Activated T-helper 17 cell treated with anti-CD3 and anti-CD28 coated beads, Interleukin-2, amount 50 U/mL, for 72 hours (primary cell): ENCODE results near the gene SIGLEC12. TPM values are rescaled to one million over a fixed set of nuclear protein-coding genes. Genes with fewer than 3 reads are reported as not detected.

Experiments
- ATAC-seq: fragments of 150-1000 bp; cut with Tn5 transposase; replicated peaks from 2 replicates; pipeline ENCODE4 v1.10.0; 2021; ENCODE audit warnings: mild to moderate bottlenecking, moderate library complexity
- H3K27ac Mint-ChIP-seq: one replicate; pipeline ENCODE4 v1.8.0; 2022; ENCODE audit warnings: mixed read lengths
- H3K27me3 Mint-ChIP-seq: one replicate; pipeline ENCODE4 v1.8.0; 2022; ENCODE audit warnings: mixed read lengths
- H3K36me3 Mint-ChIP-seq: one replicate; pipeline ENCODE4 v1.8.0; 2022; ENCODE audit warnings: low read depth, mild to moderate bottlenecking, mixed read lengths
- H3K4me1 Mint-ChIP-seq: one replicate; pipeline ENCODE4 v1.8.0; 2022; ENCODE audit warnings: mixed read lengths
- H3K4me3 Mint-ChIP-seq: one replicate; pipeline ENCODE4 v1.8.0; 2022; ENCODE audit warnings: mild to moderate bottlenecking, mixed read lengths
- H3K9me3 Mint-ChIP-seq: one replicate; pipeline ENCODE4 v1.8.0; 2022; ENCODE audit warnings: mixed read lengths
- total RNA-seq, 2 donors: library from RNA; stranded (reverse); gene quantifications; one replicate each; pipeline ENCODE4 v1.2.3, GENCODE V29; 2022

SIGLEC12 gene
- total RNA-seq, 2 donors from 2014 or later: 0.22 to 0.34 TPM

DNA sequence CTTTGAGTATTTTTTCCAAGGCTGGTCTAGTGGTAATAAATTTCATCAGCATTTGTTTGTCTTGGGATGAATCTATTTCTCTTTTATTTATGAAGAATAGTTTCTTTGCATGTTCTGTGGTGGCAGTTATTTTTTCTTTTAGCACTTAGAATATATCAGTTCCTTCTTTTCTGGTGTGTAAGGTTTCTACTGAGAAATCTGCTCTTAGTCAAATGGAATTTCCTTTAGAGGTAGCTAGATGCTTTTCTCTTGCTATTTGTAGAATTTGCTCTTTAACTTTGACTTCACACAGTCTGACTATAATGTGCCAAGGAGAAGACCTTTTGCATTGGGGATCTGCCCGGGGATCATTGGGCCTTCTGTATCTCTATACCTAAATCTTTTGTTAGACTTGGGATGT lies 33.9 kb upstream of the SIGLEC12 start:
- H3K9me3 Mint-ChIP-seq: no peaks in the 10 kb centered on the region
- ATAC-seq: no peak
- no peaks in the 10 kb centered on the region for H3K36me3 Mint-ChIP-seq
- no peaks in the 10 kb centered on the region for H3K4me1 Mint-ChIP-seq
- H3K27me3 Mint-ChIP-seq: peaks cover 59% of the 10 kb centered on the region
- H3K27ac Mint-ChIP-seq: no peak overlapping the region
- no peak overlapping the region for H3K4me3 Mint-ChIP-seq

DNA sequence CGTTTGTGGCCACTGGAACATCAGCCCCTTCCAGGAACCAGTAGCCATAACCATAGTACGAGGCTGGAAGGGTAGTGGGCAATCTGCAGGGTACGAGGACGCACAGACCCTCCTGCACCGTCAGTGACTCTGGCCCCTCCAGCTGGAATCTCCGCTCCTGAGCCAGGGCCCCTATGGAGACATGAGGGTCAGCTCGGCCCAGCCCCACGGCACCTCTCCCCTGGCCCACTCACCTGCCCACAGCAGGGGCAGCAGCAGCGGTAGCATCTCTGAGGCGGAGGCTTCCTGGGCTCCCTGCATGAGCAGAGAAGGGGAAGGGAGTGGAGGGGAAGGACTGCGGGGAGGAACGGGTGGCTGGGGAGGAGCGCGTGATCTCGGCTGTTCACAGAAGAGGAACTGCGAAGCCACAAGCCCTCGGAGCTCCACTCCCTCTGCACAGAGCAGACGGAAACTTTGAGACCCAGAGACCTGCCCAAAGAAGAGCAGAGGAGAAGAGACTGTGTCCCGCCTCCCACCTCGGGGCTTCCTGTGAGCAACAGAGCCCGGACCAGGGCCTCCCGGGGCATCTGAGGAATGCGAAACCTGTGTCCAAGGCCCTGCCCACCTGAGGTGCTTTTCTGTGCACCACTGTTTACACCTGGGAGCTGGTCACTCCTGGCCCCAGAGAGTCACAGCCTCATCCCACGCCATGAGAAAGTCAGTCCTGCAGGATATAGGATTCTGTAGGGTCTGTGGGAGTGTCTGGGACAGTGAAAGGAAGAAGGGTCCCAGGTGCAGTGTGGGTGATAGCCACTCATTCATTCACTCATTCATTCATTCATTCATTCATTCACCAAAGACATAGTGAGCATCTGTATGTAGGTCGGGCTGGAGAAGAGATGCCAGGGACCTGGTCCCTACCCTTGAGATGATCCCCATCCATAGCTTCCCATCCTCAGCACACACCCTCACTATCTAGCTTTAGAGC lies 30.0 kb upstream of the SIGLEC12 start, which contains the start of gene SIGLEC6:
SIGLEC6 (minus strand) TSS at position 322 of the 967 bp plus-strand sequence; CDS start at position 300, 22 bp downstream.
- H3K4me1 Mint-ChIP-seq: no peaks in the 10 kb centered on the region
- no peak within 1 kb of the TSS for H3K27ac Mint-ChIP-seq
- H3K27me3 Mint-ChIP-seq: peaks cover 50% of the 10 kb centered on the region
- no peak for ATAC-seq
- H3K9me3 Mint-ChIP-seq: no peaks in the 10 kb centered on the region
- H3K36me3 Mint-ChIP-seq: no peaks in the 10 kb centered on the region
- H3K4me3 Mint-ChIP-seq: no peak within 1 kb of the TSS

DNA sequence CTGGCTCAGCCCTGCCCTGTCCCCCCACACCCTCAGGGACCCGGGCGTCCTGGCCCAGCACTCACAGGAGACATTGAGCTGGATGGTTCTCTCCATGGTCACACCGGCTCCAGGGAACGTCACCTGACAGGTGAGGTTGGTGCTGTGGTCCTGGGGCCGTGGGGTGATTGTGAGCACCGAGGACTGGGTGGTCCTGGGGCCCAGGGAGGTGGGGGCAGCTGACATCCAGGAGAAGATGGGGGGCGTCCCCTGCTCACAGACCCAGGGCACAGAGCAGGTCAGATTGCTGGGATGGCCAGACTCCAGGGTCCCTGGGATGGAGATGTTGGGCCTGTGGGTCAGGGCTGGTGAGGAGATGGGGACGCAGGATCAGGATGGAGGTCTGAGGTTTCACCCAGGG lies 29.0 kb upstream of the SIGLEC12 start:
- ATAC-seq: no peak
- Mint-ChIP-seq H3K27ac (no peak overlapping the region), H3K4me3 (no peak overlapping the region), H3K9me3 (no peaks in the 10 kb centered on the region), H3K27me3 (peaks cover 43% of the 10 kb centered on the region), H3K4me1 (no peaks in the 10 kb centered on the region), H3K36me3 (no peaks in the 10 kb centered on the region)

- no peak overlapping the region for H3K4me3 Mint-ChIP-seq
- H3K27me3 Mint-ChIP-seq: peaks cover 36% of the 10 kb centered on the region
- no peaks in the 10 kb centered on the region for H3K36me3 Mint-ChIP-seq
- H3K9me3 Mint-ChIP-seq: no peaks in the 10 kb centered on the region
- H3K4me1 Mint-ChIP-seq: no peaks in the 10 kb centered on the region
- no peak overlapping the region for H3K27ac Mint-ChIP-seq
- ATAC-seq: no peak
Observed at GRCh38 chr19:51529301-51529700, 27.7 kb upstream of the SIGLEC12 start.

GRCh38 chr19:51525651-51526050 lies 24.1 kb upstream of the SIGLEC12 start:
- H3K4me1 Mint-ChIP-seq: no peaks in the 10 kb centered on the region
- no peak overlapping the region for H3K27ac Mint-ChIP-seq
- H3K4me3 Mint-ChIP-seq: no peak overlapping the region
- peaks cover 45% of the 10 kb centered on the region for H3K27me3 Mint-ChIP-seq
- no peak for ATAC-seq
- H3K36me3 Mint-ChIP-seq: no peaks in the 10 kb centered on the region
- H3K9me3 Mint-ChIP-seq: no peaks in the 10 kb centered on the region

DNA sequence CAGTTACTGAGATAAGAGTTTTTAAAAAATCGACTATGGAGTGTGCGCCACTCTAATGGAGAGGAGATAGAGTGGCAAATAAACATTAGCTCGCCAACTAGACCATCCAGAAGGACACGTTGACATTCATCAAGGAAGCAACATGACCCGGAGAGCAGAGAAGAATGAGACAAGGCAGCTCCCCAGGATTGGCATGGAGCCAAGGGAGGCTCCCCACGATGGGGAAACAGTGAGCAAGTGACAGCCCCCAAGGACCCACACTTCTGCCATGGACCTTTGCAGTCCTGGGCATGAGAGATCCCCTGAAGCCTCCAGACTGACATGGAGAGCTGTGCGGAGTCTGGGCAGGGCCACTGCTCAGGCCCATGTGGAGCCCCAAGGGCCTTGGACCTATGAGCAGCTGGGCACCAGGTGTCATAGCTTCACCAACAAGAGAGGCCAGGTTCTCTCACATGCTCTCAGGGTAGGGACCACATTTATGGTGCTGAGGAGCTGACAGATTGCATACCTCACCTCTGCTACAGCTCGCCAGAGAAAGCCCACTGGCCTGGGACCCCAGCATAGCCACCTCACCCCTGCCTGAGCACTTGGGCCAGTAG lies 23.2 kb upstream of the SIGLEC12 start:
- Mint-ChIP-seq H3K27me3 (peaks cover 46% of the 10 kb centered on the region), H3K9me3 (no peaks in the 10 kb centered on the region), H3K27ac (no peak overlapping the region), H3K36me3 (no peaks in the 10 kb centered on the region), H3K4me1 (no peaks in the 10 kb centered on the region), H3K4me3 (no peak overlapping the region)
- ATAC-seq: no peak

DNA sequence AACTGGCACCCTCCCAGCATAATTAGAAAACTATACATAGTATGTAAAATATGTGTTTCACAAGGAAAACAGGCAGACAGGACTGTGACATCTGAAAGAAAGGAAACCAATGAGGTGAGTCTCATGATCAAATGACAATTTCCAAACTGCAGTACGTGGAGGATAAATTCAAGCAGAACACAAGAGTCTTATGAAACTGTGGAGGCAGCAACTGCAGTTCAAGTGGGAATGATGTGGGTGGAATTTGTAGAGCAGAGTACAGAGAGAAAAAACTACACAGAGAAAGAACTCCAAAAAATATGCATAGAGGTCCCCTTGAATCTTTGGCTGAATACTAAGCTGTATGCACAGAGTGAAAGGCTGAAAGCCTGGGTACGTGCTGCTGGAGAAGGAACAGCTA lies 20.2 kb upstream of the SIGLEC12 start:
- Mint-ChIP-seq H3K27me3 (peaks cover 40% of the 10 kb centered on the region), H3K4me3 (no peak overlapping the region), H3K4me1 (no peaks in the 10 kb centered on the region), H3K27ac (no peak overlapping the region), H3K9me3 (no peaks in the 10 kb centered on the region), H3K36me3 (no peaks in the 10 kb centered on the region)
- ATAC-seq: no peak

GRCh38 chr19:51521357-51521756 lies 19.8 kb upstream of the SIGLEC12 start:
- Mint-ChIP-seq H3K27ac (no peak overlapping the region), H3K9me3 (no peaks in the 10 kb centered on the region), H3K36me3 (no peaks in the 10 kb centered on the region), H3K4me3 (no peak overlapping the region), H3K27me3 (peaks cover 38% of the 10 kb centered on the region), H3K4me1 (no peaks in the 10 kb centered on the region)
- no peak for ATAC-seq

- ATAC-seq: no peak
- H3K4me3 Mint-ChIP-seq: no peak overlapping the region
- H3K36me3 Mint-ChIP-seq: no peaks in the 10 kb centered on the region
- H3K27me3 Mint-ChIP-seq: peaks cover 38% of the 10 kb centered on the region
- H3K27ac Mint-ChIP-seq: no peak overlapping the region
- no peaks in the 10 kb centered on the region for H3K4me1 Mint-ChIP-seq
- H3K9me3 Mint-ChIP-seq: no peaks in the 10 kb centered on the region
Observed at GRCh38 chr19:51520728-51521127, 19.1 kb upstream of the SIGLEC12 start.

- ATAC-seq: peak; percentile 77
- peaks cover 18% of the 10 kb centered on the region for H3K27me3 Mint-ChIP-seq
- no peak overlapping the region for H3K4me3 Mint-ChIP-seq
- H3K9me3 Mint-ChIP-seq: no peaks in the 10 kb centered on the region
- H3K36me3 Mint-ChIP-seq: no peaks in the 10 kb centered on the region
- H3K27ac Mint-ChIP-seq: no peak overlapping the region
- H3K4me1 Mint-ChIP-seq: peaks cover 5% of the 10 kb centered on the region
Observed at GRCh38 chr19:51514866-51515481, 13.4 kb upstream of the SIGLEC12 start.

- H3K4me3 Mint-ChIP-seq: no peak overlapping the region
- H3K4me1 Mint-ChIP-seq: peaks cover 5% of the 10 kb centered on the region
- no peak overlapping the region for H3K27ac Mint-ChIP-seq
- ATAC-seq: no peak
- no peaks in the 10 kb centered on the region for H3K36me3 Mint-ChIP-seq
- peaks cover 18% of the 10 kb centered on the region for H3K27me3 Mint-ChIP-seq
- no peaks in the 10 kb centered on the region for H3K9me3 Mint-ChIP-seq
Observed at GRCh38 chr19:51513968-51514367, 12.4 kb upstream of the SIGLEC12 start.

DNA sequence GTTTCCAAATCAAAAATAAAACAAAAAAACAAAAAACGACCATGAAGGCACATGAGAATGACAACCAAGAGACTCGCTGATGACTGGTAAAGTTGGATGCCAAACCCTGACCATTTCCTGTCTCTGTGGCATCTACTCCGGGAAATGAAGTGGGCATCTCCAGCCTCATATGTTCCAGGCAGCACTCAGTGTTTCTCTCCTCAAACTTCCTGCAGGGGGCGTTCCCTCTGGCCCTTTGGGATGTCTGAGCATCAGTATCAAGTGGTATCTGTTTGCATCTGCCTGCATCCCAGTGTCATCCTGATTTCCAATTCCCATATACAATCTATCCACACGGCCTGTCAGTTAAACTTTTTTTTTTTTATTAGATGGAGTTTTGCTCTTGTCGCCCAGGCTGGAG lies 9.8 kb upstream of the SIGLEC12 start:
- Mint-ChIP-seq H3K4me3 (no peak overlapping the region), H3K4me1 (peaks cover 5% of the 10 kb centered on the region), H3K9me3 (no peaks in the 10 kb centered on the region), H3K36me3 (no peaks in the 10 kb centered on the region), H3K27me3 (peaks cover 13% of the 10 kb centered on the region), H3K27ac (no peak overlapping the region)
- peak; percentile 73 for ATAC-seq

DNA sequence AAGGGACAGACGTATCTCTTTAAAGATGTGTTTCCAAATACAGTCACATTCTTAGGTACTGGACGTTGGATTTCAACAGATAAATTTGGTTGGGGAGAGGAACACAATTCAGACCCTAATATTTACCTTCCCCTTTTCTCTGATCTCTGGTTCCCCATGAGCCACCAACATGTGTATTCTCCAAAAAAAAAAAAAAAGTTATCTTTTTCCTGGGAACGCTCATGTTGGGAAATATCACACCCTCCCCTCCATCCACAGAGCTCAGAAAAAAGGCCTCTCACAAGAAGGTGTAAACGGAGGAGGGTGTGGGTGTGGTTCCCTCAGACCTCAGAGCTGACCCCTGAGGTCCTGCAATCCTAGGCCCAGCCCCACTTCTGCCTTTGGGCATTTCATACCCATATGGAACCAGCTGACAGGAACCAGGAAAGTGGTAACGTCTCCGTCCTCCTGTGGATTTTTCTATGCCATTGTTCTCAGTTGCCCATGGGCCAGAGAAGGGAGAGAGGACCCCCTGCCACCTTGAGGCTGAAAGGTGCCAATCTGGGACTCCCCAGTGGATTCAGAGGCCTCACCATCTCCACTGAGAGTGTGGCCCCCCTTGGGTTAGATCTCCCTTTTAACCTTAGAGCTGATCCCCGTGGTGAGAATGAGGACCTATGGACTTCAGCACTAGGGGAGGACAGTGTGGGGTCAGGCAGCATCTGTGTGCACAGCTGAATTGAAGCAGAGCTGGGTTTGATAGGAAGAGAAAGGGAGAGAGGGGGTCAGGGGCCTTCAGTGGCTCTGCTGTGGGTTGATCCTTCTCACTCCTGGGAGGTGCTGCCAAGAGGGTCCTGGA lies 8.4 kb upstream of the SIGLEC12 start:
- H3K9me3 Mint-ChIP-seq: no peaks in the 10 kb centered on the region
- no peak overlapping the region for H3K27ac Mint-ChIP-seq
- H3K4me3 Mint-ChIP-seq: no peak overlapping the region
- peaks cover 5% of the 10 kb centered on the region for H3K4me1 Mint-ChIP-seq
- H3K27me3 Mint-ChIP-seq: peaks cover 13% of the 10 kb centered on the region
- H3K36me3 Mint-ChIP-seq: no peaks in the 10 kb centered on the region
- no peak for ATAC-seq
